A549 treated with DMSO at 1 μM for 4 hours (cell line): Measurements from ENCODE around the gene SULT2B1. TPM values are rescaled to one million over a fixed set of nuclear protein-coding genes. Genes with fewer than 3 reads are reported as not detected.

Source experiments
- total RNA-seq: library from RNA; stranded (reverse); fragments of 200-300 nt; extraction: Qiagen RNA extraction; gene quantifications from 5 replicates; pipeline ENCODE4 v1.2.3, GENCODE V29; 2022; ENCODE audit warnings: low read depth

SULT2B1 gene
- 14.7 to 18.6 TPM (median 15.6 TPM) in 5 replicates for total RNA-seq

DNA sequence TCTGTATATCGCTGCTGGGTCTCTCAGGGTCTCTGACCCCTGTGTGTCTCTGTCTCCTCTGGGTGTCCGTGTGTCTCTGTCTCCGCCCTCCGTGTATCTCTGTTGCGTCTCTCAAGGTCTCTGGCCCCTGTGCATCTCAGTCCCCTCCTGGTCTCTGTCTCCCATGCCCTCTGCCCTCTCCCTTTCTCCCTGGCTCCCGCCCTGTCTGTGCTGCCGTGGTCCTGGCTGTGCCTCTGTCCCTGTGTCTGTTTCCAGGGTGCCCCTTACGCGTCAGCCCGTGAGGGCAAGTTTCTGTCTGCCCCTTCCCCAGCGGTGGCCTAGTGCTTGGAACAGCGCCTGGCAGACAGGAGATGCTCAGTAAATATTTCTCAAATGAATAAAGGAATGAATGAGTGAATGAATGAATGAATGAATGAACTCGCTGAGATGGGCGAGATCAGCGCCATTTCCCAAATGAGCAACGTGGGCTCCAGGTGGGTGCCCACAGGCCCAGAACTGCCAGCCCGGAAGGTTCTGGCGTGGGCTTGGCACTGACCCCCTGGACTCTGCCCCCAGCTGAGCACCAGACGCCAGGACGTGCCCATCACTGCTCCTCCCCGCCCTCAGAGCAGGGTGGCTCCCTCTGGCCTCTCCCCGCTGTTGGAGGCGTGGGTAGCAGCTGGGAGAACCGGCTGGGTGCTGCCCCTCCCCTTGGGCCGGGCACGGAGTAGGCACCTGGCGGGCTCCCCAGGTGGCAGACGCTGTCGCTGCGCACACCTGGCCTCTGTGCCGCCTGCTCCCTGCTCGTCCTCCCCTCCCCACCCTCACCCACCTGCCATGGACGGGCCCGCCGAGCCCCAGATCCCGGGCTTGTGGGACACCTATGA is at the start of gene SULT2B1:
Gene SULT2B1 (plus strand): TSS at position 736 of the 866 bp plus-strand sequence. CDS start 81 bp downstream, at position 817.

DNA sequence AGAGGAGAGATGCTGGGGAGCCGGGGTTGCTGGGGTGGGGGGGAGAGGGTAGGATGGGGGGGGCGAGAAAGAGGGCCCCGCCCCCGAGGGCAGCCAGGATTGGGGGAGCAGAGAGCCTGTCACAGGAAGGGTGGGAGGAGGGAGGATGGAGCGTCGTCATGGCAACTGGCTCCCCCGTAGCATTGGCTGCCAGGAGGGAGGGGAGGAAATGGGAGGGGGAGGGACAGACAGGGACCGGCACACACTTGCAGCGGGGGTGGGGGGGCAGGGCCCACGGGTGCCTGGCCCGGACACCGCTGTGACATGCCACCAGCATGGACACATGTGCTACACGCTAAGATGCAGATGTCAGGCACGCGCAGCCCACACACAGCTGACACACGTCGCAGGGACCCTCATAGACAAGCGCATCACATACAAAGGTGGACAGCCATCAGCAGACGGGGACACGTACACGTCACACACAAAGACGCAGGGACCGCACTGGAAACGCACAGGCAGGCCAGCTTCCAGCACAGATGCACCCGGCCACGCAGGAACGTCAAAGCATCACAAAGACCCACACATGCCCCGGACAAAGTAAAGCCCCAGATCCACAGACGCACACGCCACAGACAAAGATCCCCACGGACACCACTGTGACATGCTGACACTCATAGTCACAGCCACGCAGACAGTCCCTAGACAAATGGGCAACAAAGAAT is 40.0 kb upstream of the SULT2B1 start, which contains the start of gene LMTK3:
Gene LMTK3 (minus strand): TSS at position 36 of the 704 bp plus-strand sequence. CDS start 259 bp downstream, outside the sequence.

DNA sequence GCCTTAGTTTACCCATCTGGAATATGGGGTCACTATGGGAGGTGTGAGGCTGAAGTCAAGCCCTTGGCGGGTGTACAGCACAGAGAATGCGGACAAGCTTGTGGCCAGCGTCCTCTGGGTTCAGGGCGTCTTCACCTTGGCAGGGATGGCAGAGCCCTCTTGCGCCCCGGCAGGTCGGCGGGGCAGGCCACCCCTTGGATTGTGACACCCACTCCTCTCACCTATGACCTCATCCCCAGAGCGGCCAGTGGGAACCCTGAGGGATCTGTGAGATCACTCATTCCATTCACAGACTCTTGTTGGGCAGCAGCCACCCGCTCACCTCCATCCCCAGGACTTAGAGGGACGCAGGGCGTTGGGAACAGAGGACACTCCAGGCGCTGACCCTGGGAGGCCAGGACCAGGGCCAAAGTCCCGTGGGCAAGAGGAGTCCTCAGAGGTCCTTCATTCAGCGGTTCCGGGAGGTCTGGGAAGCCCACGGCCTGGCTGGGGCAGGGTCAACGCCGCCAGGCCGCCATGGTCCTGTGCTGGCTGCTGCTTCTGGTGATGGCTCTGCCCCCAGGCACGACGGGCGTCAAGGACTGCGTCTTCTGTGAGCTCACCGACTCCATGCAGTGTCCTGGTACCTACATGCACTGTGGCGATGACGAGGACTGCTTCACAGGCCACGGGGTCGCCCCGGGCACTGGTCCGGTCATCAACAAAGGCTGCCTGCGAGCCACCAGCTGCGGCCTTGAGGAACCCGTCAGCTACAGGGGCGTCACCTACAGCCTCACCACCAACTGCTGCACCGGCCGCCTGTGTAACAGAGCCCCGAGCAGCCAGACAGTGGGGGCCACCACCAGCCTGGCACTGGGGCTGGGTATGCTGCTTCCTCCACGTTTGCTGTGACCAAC is 54.7 kb downstream of the SULT2B1 start, which contains the start of gene SPACA4:
Gene SPACA4 (plus strand): TSS at position 280 of the 896 bp plus-strand sequence. CDS start 237 bp downstream, at position 517.

DNA sequence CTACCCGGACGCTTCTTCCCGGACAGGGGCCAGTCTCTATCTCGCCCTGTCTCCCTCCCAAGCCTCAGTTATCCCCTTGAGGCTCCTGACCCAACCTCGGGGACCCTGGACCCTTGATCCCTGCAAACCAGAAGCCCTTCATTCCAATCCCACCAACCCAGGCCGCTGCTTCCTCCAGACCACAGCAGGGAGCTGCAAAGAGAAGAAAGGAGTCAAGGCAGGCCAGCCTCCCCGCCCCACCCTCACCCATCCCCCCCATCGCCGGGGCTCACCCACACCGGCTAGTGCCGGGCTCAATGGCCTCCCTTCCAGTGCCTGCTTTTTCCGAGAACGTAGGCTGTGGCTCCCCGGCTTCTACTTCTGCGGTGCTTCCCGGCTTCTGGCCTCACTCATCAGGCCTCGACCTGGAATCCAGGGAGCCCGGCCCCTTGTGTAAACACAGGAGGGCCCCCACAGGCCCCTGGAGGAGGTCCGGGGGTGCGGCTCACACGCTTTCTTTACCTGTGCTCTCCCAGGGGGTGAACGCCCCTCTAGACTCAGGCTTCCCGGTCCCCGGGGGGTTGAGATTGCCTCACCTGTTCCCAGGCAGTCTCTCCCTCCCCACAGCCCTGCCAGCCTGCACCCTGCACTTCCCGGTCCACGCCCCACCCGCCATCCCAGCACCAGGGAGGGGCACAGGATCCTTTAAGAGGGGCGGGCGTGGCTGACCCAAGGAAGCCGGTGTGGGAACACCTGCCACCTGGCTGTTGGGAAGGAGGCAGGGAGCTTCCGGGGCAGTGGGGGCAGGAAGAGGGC is 62.7 kb downstream of the SULT2B1 start, which contains the start of gene FAM83E:
Gene FAM83E (minus strand): TSS at position 641 of the 795 bp plus-strand sequence. CDS start 1,704 bp downstream, outside the sequence.

DNA sequence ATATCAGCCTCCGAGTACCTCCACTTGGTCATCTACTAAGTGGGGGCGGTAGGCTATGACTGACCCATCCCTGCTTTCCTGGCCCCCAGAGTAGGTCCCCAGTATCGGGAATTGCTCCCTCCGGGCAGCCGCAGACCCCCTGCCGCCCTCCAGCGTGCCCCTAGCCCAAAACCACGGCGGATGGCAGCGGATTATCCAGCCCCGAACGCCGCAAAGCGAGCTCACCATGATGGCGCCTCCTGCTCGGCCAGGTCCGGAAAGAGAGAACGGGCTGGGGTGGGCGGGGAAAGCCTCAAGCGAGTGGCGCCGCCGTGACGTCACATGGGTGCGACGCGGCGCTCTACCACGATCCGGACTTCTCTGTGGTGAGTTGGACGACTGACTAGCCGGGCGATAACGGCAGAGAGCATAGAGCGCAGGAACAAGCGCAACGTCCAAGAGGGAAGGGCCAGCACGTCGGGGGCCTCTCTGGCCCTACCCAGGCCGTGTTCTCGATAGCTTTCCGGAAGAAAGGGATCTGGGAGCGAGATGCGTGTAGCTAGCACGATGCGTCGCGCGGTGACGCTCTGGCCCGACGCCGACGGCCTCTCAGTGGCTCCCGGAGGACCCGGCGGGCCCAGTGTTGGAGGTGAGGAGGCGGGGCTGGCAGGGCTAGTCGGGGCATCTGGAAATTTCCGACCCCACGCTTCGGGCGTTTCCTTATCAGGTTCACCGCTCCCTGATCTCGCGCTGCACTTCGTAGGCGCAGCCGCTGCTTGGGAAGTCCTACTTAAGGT is 67.1 kb downstream of the SULT2B1 start, which contains the start of the genes RPL18 and SPHK2:
Gene RPL18 (minus strand): TSS at position 263 of the 776 bp plus-strand sequence. CDS start 35 bp downstream, at position 228.
Gene SPHK2 (plus strand): TSS at position 591 of the 776 bp plus-strand sequence. CDS start 1,009 bp downstream, outside the sequence.

DNA sequence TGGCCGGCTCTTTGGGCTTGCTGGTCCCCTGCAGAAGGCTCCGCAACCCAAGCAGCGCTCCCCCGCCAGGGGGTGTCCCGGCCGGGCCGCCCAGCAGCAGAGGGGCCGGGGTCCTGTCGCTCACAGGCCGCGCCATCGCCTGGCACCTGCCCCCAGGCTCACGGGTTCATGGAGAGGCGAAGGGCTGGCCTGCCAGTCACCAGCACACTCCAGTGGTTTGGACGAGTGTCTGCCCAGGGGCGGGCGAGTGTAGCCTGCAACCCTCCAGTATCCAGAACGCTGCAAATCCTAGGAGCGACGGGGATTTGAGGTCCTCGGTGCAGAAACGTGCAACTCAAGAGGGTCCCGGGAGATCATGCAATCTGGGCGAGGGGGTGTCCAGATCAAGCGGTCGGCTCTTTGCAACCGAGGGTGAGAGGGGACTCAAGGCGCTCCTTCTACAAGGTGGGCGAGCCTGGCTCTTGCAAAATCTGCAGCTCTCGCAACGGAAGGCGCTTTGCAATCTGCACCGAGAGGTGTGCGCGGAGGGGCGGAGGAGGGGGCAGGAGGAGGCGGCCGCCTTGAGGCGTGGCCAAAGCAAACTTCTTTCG is 85.0 kb downstream of the SULT2B1 start, which contains the start of gene DBP:
Gene DBP (minus strand): TSS at position 521 of the 590 bp plus-strand sequence. CDS start 385 bp downstream, at position 136.

DNA sequence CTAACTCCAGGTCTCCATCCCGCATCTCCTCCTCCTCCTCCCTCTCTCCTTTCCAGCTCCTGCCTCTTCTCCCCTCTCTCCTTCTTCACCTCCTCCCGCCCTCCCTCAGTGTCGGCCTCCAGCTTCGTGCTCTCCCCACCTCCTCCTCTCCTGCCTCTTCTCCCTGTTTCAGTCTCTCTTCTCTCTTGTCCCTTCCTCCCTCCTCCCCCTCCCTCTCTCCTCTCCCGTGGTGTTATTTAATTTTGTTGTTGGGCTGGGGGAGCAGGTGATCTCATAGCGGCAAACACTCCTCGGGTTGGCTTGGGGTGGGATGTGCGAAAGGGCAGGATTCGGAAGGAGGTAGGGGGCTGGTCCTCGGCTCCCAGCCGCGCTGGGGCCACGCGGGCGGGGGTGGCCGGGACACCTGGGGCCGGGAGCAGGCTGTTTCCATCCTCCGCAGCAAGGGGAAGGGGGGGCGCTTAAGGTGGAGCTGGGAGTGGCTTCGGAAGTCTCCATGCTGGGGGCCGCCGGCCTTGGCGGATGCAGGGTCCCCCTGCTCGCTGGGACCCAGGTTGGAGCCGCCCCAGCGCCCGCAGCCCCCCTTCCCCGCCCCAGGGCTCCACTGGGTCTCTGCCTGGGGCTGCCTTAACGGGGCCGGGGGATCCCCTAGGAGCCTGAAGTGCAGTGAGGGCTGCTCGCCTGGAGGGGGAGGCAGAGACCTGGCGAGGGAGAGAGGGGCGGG is 94.2 kb downstream of the SULT2B1 start, which contains the start of gene CA11:
Gene CA11 (minus strand): TSS at position 187 of the 721 bp plus-strand sequence. CDS start 555 bp downstream, outside the sequence.

Other genes with a start within 250 kb of the SULT2B1 start
- 427 to 500 TPM (median 469 TPM) in 5 replicates for gene EMP3, start 226.6 kb upstream of the SULT2B1 start, total RNA-seq
- gene TMEM143, start 188.2 kb upstream of the SULT2B1 start, total RNA-seq, result 2.2 to 5.8 TPM (median 3.8 TPM) in 5 replicates
- gene SYNGR4, start 187.8 kb upstream of the SULT2B1 start, total RNA-seq, result 2.0 to 3.6 TPM (median 2.4 TPM) in 5 replicates
- 366 to 451 TPM (median 417 TPM) in 5 replicates for gene KDELR1, start 160.6 kb upstream of the SULT2B1 start, total RNA-seq
- gene GRIN2D, start 158.5 kb upstream of the SULT2B1 start, total RNA-seq, result 6.3 to 11.7 TPM (median 9.1 TPM) in 5 replicates
- gene GRWD1, start 106.2 kb upstream of the SULT2B1 start, total RNA-seq, result 103 to 135 TPM (median 120 TPM) in 5 replicates
- gene KCNJ14, start 96.6 kb upstream of the SULT2B1 start, total RNA-seq, result 1.1 to 2.5 TPM (median 1.5 TPM) in 5 replicates
- 52.6 to 56.4 TPM (median 53.6 TPM) in 5 replicates for gene CYTH2, start 82.8 kb upstream of the SULT2B1 start, total RNA-seq
- gene LMTK3, start 40.3 kb upstream of the SULT2B1 start, total RNA-seq, result 2.4 to 4.8 TPM (median 3.8 TPM) in 5 replicates
- gene SPACA4, start 54.6 kb downstream of the SULT2B1 start, total RNA-seq, result 0.11 TPM in 1 of 5 replicates, not detected in the others
- 0.14 to 0.40 TPM (median 0.22 TPM) in 4 of 5 replicates, not detected in the other for gene FAM83E, start 62.9 kb downstream of the SULT2B1 start, total RNA-seq
- gene RPL18, start 67.0 kb downstream of the SULT2B1 start, total RNA-seq, result 2,901 to 3,964 TPM (median 3,248 TPM) in 5 replicates
- 11.8 to 18.9 TPM (median 14.1 TPM) in 5 replicates for gene SPHK2, start 67.3 kb downstream of the SULT2B1 start, total RNA-seq
- gene DBP, start 85.2 kb downstream of the SULT2B1 start, total RNA-seq, result 1.5 to 2.6 TPM (median 2.2 TPM) in 5 replicates
- 8.5 to 11.3 TPM (median 9.8 TPM) in 5 replicates for gene CA11, start 94.0 kb downstream of the SULT2B1 start, total RNA-seq
- gene NTN5, start 120.8 kb downstream of the SULT2B1 start, total RNA-seq, result 0.14 to 0.26 TPM (median 0.17 TPM) in 4 of 5 replicates, not detected in the other
- not detected in 5 replicates for gene FUT2, start 143.8 kb downstream of the SULT2B1 start, total RNA-seq
- gene MAMSTR, start 167.6 kb downstream of the SULT2B1 start, total RNA-seq, result 0.28 to 0.51 TPM (median 0.48 TPM) in 5 replicates
- 0.19 to 0.53 TPM (median 0.41 TPM) in 5 replicates for gene RASIP1, start 188.4 kb downstream of the SULT2B1 start, total RNA-seq
- gene IZUMO1, start 194.7 kb downstream of the SULT2B1 start, total RNA-seq, result not detected in 5 replicates
- 0.06 to 0.09 TPM (median 0.08 TPM) in 5 replicates for gene FUT1, start 200.5 kb downstream of the SULT2B1 start, total RNA-seq
- not detected in 5 replicates for gene FGF21, start 203.4 kb downstream of the SULT2B1 start, total RNA-seq